IPS-15b (cell line): ENCODE data around the gene RASGRP1.

Experiments used
- H3K27me3 ChIP-seq: one replicate; pipeline ENCODE4 v1.6.1; 2013; ENCODE audit warnings: low read length; ENCODE audit not compliant: control insufficient read depth, insufficient read depth
- H3K36me3 ChIP-seq: one replicate; pipeline ENCODE4 v1.6.1; 2013; ENCODE audit warnings: low read length; ENCODE audit not compliant: control insufficient read depth, insufficient read depth
- H3K4me1 ChIP-seq: one replicate; pipeline ENCODE4 v1.6.1; 2013; ENCODE audit warnings: mild to moderate bottlenecking, low read length; ENCODE audit not compliant: control insufficient read depth, insufficient read depth
- H3K4me3 ChIP-seq: one replicate; pipeline ENCODE4 v1.5.1; 2013; ENCODE audit warnings: low read depth, low read length
- H3K9ac ChIP-seq: one replicate; pipeline ENCODE4 v1.6.1; 2013; ENCODE audit warnings: low read depth, mild to moderate bottlenecking, low read length
- H3K9me3 ChIP-seq: one replicate; pipeline ENCODE4 v1.6.1; 2013; ENCODE audit warnings: mild to moderate bottlenecking, low read length; ENCODE audit not compliant: control insufficient read depth, insufficient read depth

The RASGRP1 gene

GRCh38 chr15:38549222-38549621 lies 15.4 kb downstream of the RASGRP1 start:
- Histone ChIP-seq H3K9ac (no peak overlapping the region), H3K4me3 (no peak overlapping the region), H3K4me1 (no peaks in the 10 kb centered on the region), H3K36me3 (no peaks in the 10 kb centered on the region), H3K9me3 (no peaks in the 10 kb centered on the region), H3K27me3 (no peaks in the 10 kb centered on the region)

- Histone ChIP-seq H3K9ac (no peak overlapping the region), H3K4me3 (no peak overlapping the region), H3K27me3 (no peaks in the 10 kb centered on the region), H3K9me3 (no peaks in the 10 kb centered on the region), H3K36me3 (no peaks in the 10 kb centered on the region), H3K4me1 (no peaks in the 10 kb centered on the region)
These were observed 17.2 kb downstream of the RASGRP1 start for GRCh38 chr15:38547255-38547997.

DNA sequence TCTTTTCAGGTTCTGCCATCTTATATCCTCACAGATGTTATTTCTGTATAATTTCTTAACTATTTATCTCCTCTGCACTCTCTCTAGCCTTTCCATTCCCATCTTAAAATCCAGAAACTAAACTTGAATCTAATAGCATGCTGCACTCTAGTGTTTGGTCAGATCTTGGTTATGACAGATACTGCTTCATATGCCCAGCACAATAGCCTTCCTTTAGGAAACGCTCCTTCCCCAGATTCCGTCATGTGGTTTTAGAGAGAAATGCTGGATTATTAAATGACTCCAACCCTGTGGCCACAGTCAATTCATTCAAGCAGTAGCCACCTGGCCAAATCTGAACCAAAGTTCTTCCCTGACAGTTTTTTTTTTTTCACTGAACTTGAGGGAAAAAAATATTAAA lies 19.4 kb downstream of the RASGRP1 start:
- Histone ChIP-seq H3K9me3 (no peaks in the 10 kb centered on the region), H3K36me3 (no peaks in the 10 kb centered on the region), H3K4me1 (no peaks in the 10 kb centered on the region), H3K4me3 (no peak overlapping the region), H3K27me3 (no peaks in the 10 kb centered on the region), H3K9ac (no peak overlapping the region)

DNA sequence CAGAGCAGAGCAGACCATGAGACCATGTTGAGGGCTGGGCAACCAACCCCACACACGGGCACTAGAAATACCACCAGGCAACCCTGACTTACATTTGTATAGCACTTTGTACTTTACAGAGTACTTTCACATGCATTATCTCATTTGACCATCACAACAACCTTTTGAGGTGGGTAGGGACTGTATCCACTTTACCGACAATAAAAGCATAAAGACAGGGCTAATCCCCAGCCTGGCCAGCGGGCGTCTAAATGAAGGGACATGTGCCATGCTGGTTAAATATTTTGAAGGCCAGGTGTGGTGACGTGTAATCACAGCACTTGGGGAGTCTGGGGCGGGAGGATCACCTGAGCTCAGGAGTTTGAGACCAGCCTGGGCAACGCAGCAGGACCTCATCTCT lies 23.6 kb downstream of the RASGRP1 start:
- no peaks in the 10 kb centered on the region for H3K27me3 ChIP-seq
- H3K4me1 ChIP-seq: no peaks in the 10 kb centered on the region
- H3K36me3 ChIP-seq: no peaks in the 10 kb centered on the region
- no peak overlapping the region for H3K9ac ChIP-seq
- H3K4me3 ChIP-seq: no peak overlapping the region
- H3K9me3 ChIP-seq: no peaks in the 10 kb centered on the region

GRCh38 chr15:38540510-38540909 lies 24.1 kb downstream of the RASGRP1 start:
- Histone ChIP-seq H3K9ac (no peak overlapping the region), H3K9me3 (no peaks in the 10 kb centered on the region), H3K4me3 (no peak overlapping the region), H3K27me3 (no peaks in the 10 kb centered on the region), H3K36me3 (no peaks in the 10 kb centered on the region), H3K4me1 (no peaks in the 10 kb centered on the region)

DNA sequence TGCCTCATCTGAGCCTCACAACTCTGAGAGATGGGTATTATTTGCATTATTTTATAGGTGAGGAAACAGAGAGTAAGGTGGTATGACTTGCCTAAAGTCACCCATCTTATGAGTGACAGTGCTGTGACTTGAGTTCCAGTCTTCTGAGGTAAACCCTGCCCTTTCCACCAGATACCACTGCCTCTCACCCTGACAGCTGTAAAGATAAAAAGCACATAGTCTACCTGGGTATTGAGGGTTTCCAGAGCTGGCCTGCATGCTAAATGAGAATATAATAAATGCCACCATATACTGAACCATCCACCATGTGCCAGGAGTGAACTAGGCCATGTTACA lies 25.6 kb downstream of the RASGRP1 start:
- H3K9ac ChIP-seq: no peak overlapping the region
- no peaks in the 10 kb centered on the region for H3K27me3 ChIP-seq
- no peaks in the 10 kb centered on the region for H3K9me3 ChIP-seq
- no peaks in the 10 kb centered on the region for H3K36me3 ChIP-seq
- no peak overlapping the region for H3K4me3 ChIP-seq
- no peaks in the 10 kb centered on the region for H3K4me1 ChIP-seq

DNA sequence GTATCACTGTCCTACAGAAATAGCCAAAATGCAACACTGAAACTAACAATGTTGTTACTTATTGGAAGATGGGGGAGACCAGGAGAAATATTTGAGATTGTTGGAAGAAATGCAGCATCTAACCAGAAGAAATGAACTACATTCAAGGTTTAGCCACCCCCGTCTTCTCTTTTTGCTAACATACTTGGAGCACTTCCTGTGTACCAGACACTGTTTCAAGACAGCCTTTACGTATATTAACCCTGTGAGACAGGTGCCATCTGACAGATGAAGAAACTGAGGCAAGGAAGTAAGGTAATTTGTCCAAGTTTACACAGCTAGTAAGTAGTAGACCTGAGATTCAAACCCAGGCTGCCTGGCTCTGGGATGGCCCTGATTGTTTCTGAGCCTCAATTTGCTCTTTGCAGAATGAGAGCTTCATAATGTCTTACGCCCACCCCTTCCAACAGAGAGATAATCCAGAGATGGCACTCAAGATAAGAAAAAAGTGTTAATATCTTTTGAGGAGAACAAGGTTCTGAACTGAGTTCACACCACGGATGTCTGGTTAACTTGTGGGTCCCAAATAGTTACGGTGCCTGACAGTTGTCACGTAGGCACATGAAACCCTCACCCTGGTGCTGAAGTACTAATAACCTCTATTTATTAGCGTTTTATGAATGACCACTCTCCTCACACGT lies 26.1 kb downstream of the RASGRP1 start:
- no peak overlapping the region for H3K4me3 ChIP-seq
- no peak overlapping the region for H3K9ac ChIP-seq

GRCh38 chr15:38536201-38536676 lies 28.4 kb downstream of the RASGRP1 start:
- H3K36me3 ChIP-seq: no peaks in the 10 kb centered on the region
- no peak overlapping the region for H3K9ac ChIP-seq
- no peaks in the 10 kb centered on the region for H3K27me3 ChIP-seq
- no peak overlapping the region for H3K4me3 ChIP-seq
- no peaks in the 10 kb centered on the region for H3K9me3 ChIP-seq
- H3K4me1 ChIP-seq: no peaks in the 10 kb centered on the region

More for the DNA sequence above, 26.1 kb downstream of the RASGRP1 start:
- Histone ChIP-seq H3K9me3 (no peaks in the 10 kb centered on the region), H3K27me3 (no peaks in the 10 kb centered on the region), H3K4me1 (no peaks in the 10 kb centered on the region), H3K36me3 (no peaks in the 10 kb centered on the region)

DNA sequence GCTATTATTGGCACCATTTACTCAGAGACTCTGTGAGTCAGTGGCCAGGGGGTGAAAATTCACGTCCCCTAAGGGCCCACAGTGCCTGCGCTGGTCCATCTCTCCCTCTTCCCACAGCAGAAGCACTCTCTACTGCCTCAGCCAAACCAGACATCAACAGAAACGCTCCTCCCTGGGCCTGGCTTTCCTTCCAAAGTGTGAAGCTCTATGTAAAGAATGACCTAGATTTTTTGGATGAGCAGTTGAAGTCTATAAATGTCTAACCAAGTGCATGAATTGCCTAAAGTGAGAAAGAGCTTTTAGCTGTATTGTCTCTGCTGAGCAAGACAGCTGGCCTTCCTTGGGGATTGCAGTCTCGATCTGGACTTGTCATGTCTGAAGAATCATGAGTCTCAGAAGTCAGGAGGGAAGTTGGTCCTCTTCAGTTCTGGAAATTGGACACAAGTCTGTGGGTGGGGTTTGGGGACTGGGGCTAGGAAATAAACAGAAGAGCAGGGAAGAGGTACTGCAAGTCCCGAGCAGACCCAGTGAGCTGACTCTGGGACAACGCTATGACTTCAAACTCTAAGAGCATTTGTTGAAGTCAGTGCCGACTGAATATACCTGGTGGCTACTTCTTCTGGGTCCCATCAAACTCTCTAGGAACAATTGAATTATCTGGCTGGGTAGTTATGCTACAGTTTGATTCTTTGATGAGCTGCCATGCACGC lies 29.0 kb downstream of the RASGRP1 start:
- Histone ChIP-seq H3K4me3 (no peak overlapping the region), H3K36me3 (no peaks in the 10 kb centered on the region), H3K27me3 (no peaks in the 10 kb centered on the region), H3K4me1 (no peaks in the 10 kb centered on the region), H3K9me3 (no peaks in the 10 kb centered on the region), H3K9ac (no peak overlapping the region)

DNA sequence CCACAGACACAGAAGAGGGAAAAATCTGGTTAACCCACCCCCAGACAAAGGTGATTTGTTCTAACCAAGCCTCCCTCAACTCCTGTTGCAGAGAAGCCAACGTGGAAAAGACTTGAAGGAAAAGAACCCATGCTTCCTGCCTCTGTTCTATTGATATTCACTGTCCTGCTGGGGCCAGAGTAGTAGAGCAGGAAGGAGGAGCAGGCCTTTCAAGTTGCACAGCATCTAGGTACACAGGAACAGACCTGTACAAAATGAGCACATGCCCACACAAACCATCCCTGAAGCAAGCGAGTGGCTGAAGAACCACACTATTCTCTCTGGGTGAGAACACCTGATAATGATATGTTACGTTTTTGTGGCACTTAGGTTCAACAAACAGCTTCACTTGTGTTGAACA lies 29.9 kb downstream of the RASGRP1 start:
- Histone ChIP-seq H3K4me3 (no peak overlapping the region), H3K36me3 (no peaks in the 10 kb centered on the region), H3K4me1 (no peaks in the 10 kb centered on the region), H3K9ac (no peak overlapping the region), H3K27me3 (no peaks in the 10 kb centered on the region), H3K9me3 (no peaks in the 10 kb centered on the region)

DNA sequence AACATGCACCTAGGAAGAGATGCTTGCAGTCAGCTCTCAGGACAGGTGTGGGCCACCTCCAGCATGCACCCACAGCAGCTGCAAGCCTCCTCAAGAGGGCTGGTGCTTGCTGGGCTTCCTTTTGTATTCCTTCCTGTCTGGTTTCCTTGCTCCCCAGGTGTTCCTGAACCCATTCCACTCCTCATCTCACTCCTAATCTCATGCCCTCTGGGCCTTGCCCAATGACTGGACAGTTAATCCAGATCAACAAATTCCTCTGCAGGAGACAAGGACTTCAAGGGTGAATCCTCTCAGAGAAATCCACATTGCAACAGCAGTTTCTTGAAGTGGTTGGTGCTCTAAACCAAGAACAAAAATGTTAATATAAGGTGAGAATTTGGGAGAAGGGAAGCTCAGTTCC lies 30.7 kb downstream of the RASGRP1 start:
- Histone ChIP-seq H3K9ac (no peak overlapping the region), H3K9me3 (no peaks in the 10 kb centered on the region), H3K4me3 (no peak overlapping the region), H3K27me3 (no peaks in the 10 kb centered on the region), H3K36me3 (no peaks in the 10 kb centered on the region), H3K4me1 (no peaks in the 10 kb centered on the region)
